NT2/D1 (cell line): ENCODE measurements around the gene MYB.
A peak's percentile ranks its signal among the peaks of the same experiment; 100 is the strongest.
"Not testable (repeated sequence)": the region's sequence is repeated elsewhere in the genome, so short reads cannot be mapped to it uniquely, and the experiment has no call there.

Experiments
- DNase-seq: peaks from one replicate; pipeline ENCODE4 v3.0.0-alpha.2; 2011; ENCODE audit warnings: low read depth, low spot score
- H3K27me3 ChIP-seq: 2 replicates; pipeline ENCODE4 v1.6.0; 2011; ENCODE audit warnings: mild to moderate bottlenecking; ENCODE audit not compliant: insufficient read length, insufficient read depth
- H3K36me3 ChIP-seq: 2 replicates; pipeline ENCODE4 v1.6.1; 2011; ENCODE audit warnings: mild to moderate bottlenecking, low read length, mixed read lengths; ENCODE audit not compliant: insufficient read depth, insufficient read length
- H3K4me1 ChIP-seq: 2 replicates; pipeline ENCODE4 v1.5.1; 2011; ENCODE audit not compliant: insufficient read depth, insufficient read length
- H3K4me3 ChIP-seq: 2 replicates; pipeline ENCODE4 v1.5.1; 2011; ENCODE audit warnings: low read depth; ENCODE audit not compliant: insufficient read length
- H3K9ac ChIP-seq: 2 replicates; pipeline ENCODE4 v1.6.0; 2011; ENCODE audit warnings: low read depth; ENCODE audit not compliant: insufficient read length
- H3K9me3 ChIP-seq: 2 replicates; pipeline ENCODE4 v1.5.1; 2011; ENCODE audit warnings: mild to moderate bottlenecking, low read length; ENCODE audit not compliant: insufficient read depth
- SUZ12 ChIP-seq: IDR thresholded peaks from 2 replicates; pipeline ENCODE4 v1.6.1; 2011; ENCODE audit not compliant: insufficient read length, insufficient read depth; ENCODE audit errors: extremely low read depth
- YY1 ChIP-seq: IDR thresholded peaks from 2 replicates; pipeline ENCODE4 v1.6.1; 2011; ENCODE audit not compliant: insufficient read length, insufficient read depth
- ZNF274 ChIP-seq: IDR thresholded peaks from 2 replicates; pipeline ENCODE4 v1.6.1; 2011; ENCODE audit warnings: mild to moderate bottlenecking, low read depth, low read length

The MYB gene

GRCh38 chr6:135158397-135158796, 22.7 kb upstream of the MYB start:
- no peak for DNase-seq
- TF ChIP-seq YY1 (no peak), ZNF274 (no peak), SUZ12 (no peak)
- H3K4me3 ChIP-seq: no peak overlapping the region
- H3K36me3 ChIP-seq: no peaks in the 10 kb centered on the region
- H3K4me1 ChIP-seq: no peaks in the 10 kb centered on the region
- H3K27me3 ChIP-seq: no peaks in the 10 kb centered on the region
- no peak overlapping the region for H3K9ac ChIP-seq
- no peaks in the 10 kb centered on the region for H3K9me3 ChIP-seq

GRCh38 chr6:135159531-135159930, 21.6 kb upstream of the MYB start:
- TF ChIP-seq YY1 (no peak), SUZ12 (no peak), ZNF274 (no peak)
- Histone ChIP-seq H3K9me3 (no peaks in the 10 kb centered on the region), H3K4me3 (no peak overlapping the region), H3K27me3 (no peaks in the 10 kb centered on the region), H3K4me1 (no peaks in the 10 kb centered on the region), H3K9ac (no peak overlapping the region), H3K36me3 (no peaks in the 10 kb centered on the region)
- DNase-seq: no peak

- DNase-seq: no peak
- H3K9ac ChIP-seq: no peak overlapping the region
- H3K4me3 ChIP-seq: no peak overlapping the region
- no peaks in the 10 kb centered on the region for H3K4me1 ChIP-seq
- TF ChIP-seq YY1 (no peak), ZNF274 (no peak), SUZ12 (no peak)
- no peaks in the 10 kb centered on the region for H3K27me3 ChIP-seq
- H3K9me3 ChIP-seq: no peaks in the 10 kb centered on the region
- no peaks in the 10 kb centered on the region for H3K36me3 ChIP-seq
These were observed 19.4 kb upstream of the MYB start for GRCh38 chr6:135161411-135162395.

- H3K36me3 ChIP-seq: no peaks in the 10 kb centered on the region
- no peak overlapping the region for H3K9ac ChIP-seq
- peak; percentile 66 for DNase-seq
- no peaks in the 10 kb centered on the region for H3K27me3 ChIP-seq
- no peaks in the 10 kb centered on the region for H3K9me3 ChIP-seq
- TF ChIP-seq YY1 (no peak), SUZ12 (no peak), ZNF274 (no peak)
- H3K4me1 ChIP-seq: no peaks in the 10 kb centered on the region
- no peak overlapping the region for H3K4me3 ChIP-seq
These were observed 18.2 kb upstream of the MYB start for GRCh38 chr6:135162678-135163439.

- Histone ChIP-seq H3K9me3 (no peaks in the 10 kb centered on the region), H3K9ac (no peak overlapping the region), H3K4me1 (no peaks in the 10 kb centered on the region), H3K27me3 (no peaks in the 10 kb centered on the region), H3K4me3 (no peak overlapping the region), H3K36me3 (no peaks in the 10 kb centered on the region)
- no peak for DNase-seq
- TF ChIP-seq ZNF274 (no peak), SUZ12 (no peak), YY1 (no peak)
These were observed 17.7 kb upstream of the MYB start for GRCh38 chr6:135163440-135163738.

- not testable (repeated sequence) for DNase-seq, H3K9me3 ChIP-seq, H3K9ac ChIP-seq, H3K4me3 ChIP-seq, H3K4me1 ChIP-seq, H3K27me3 ChIP-seq, H3K36me3 ChIP-seq
These were observed 16.7 kb upstream of the MYB start for GRCh38 chr6:135164387-135164786.

GRCh38 chr6:135165031-135165430, 16.1 kb upstream of the MYB start:
- Histone ChIP-seq H3K36me3 (no peaks in the 10 kb centered on the region), H3K9ac (no peak overlapping the region), H3K9me3 (no peaks in the 10 kb centered on the region), H3K27me3 (no peaks in the 10 kb centered on the region), H3K4me1 (no peaks in the 10 kb centered on the region), H3K4me3 (no peak overlapping the region)
- TF ChIP-seq YY1 (no peak), ZNF274 (no peak), SUZ12 (no peak)
- DNase-seq: no peak
